OCI-LY1 (cell line): ENCODE results near the gene ZNF76.
"Not testable (repeated sequence)": the region's sequence is repeated elsewhere in the genome, so short reads cannot be mapped to it uniquely, and the experiment has no call there.

Source experiments
- H2AFZ ChIP-seq: fragments of 200-600 bp; sonication (generic), shearing (Covaris generic); 2 replicates; pipeline ENCODE4 v1.6.0; 2014; ENCODE audit warnings: antibody characterized with exemption, mild to moderate bottlenecking, low read length
- H3F3A ChIP-seq: fragments of 200-600 bp; sonication (generic), shearing (Covaris generic); 2 replicates; pipeline ENCODE4 v1.6.0; 2014; ENCODE audit warnings: mild to moderate bottlenecking, antibody characterized with exemption, low read length, moderate library complexity; ENCODE audit not compliant: insufficient read depth
- H3K27ac ChIP-seq: fragments of 200-600 bp; sonication (generic); 2 replicates; pipeline ENCODE4 v1.5.1; 2014; ENCODE audit warnings: low read length, mixed run types, mild to moderate bottlenecking, low read depth; ENCODE audit not compliant: poor library complexity, severe bottlenecking
- H3K27me3 ChIP-seq: fragments of 200-600 bp; sonication (generic); 2 replicates; pipeline ENCODE4 v1.6.0; 2014; ENCODE audit warnings: antibody characterized with exemption, mild to moderate bottlenecking, low read length, moderate library complexity; ENCODE audit not compliant: insufficient read depth
- H3K36me3 ChIP-seq: fragments of 200-600 bp; sonication (generic); 2 replicates; pipeline ENCODE4 v1.6.1; 2014; ENCODE audit warnings: mild to moderate bottlenecking, antibody characterized with exemption, low read length, moderate library complexity, mixed read lengths; ENCODE audit not compliant: insufficient read depth
- H3K4me1 ChIP-seq: fragments of 200-600 bp; sonication (generic); 2 replicates; pipeline ENCODE4 v1.5.1; 2014; ENCODE audit warnings: mild to moderate bottlenecking, low read length, moderate library complexity; ENCODE audit not compliant: insufficient read depth, severe bottlenecking
- H3K4me2 ChIP-seq: fragments of 200-600 bp; sonication (generic), shearing (Covaris generic); 2 replicates; pipeline ENCODE4 v1.6.1; 2014; ENCODE audit warnings: low read length
- H3K4me3 ChIP-seq: fragments of 200-600 bp; sonication (generic); 2 replicates; pipeline ENCODE4 v1.5.1; 2014; ENCODE audit warnings: low read length, low read depth, mild to moderate bottlenecking, mixed read lengths; ENCODE audit not compliant: poor library complexity, severe bottlenecking
- H3K79me2 ChIP-seq: fragments of 200-600 bp; shearing (Covaris generic); 2 replicates; pipeline ENCODE4 v1.6.1; 2016; ENCODE audit warnings: mixed run types, low read length, mixed read lengths; ENCODE audit not compliant: insufficient read depth
- H3K9ac ChIP-seq: fragments of 200-600 bp; sonication (generic), shearing (Covaris generic); 2 replicates; pipeline ENCODE4 v1.6.1; 2014; ENCODE audit warnings: mild to moderate bottlenecking, low read length, mixed read lengths
- H3K9me2 ChIP-seq: fragments of 200-600 bp; sonication (generic), shearing (Covaris generic); 2 replicates; pipeline ENCODE4 v1.6.1; 2014; ENCODE audit warnings: low read depth, mild to moderate bottlenecking, low read length, mixed read lengths
- H3K9me3 ChIP-seq: fragments of 200-600 bp; shearing (Covaris generic); 2 replicates; pipeline ENCODE4 v1.6.1; 2014; ENCODE audit warnings: low read length, mixed read lengths
- H4K20me1 ChIP-seq: fragments of 200-600 bp; sonication (generic), shearing (Covaris generic); 2 replicates; pipeline ENCODE4 v1.6.0; 2016; ENCODE audit warnings: mild to moderate bottlenecking, low read length; ENCODE audit not compliant: insufficient read depth
- CTCF ChIP-seq: fragments of 200-600 bp; sonication (generic), shearing (Covaris generic); IDR thresholded peaks from 2 replicates; pipeline ENCODE4 v1.5.1; 2017; ENCODE audit warnings: mild to moderate bottlenecking, antibody characterized with exemption, low read length, moderate library complexity, mixed read lengths
- EZH2 ChIP-seq: fragments of 200-600 bp; sonication (generic), shearing (Covaris generic); IDR thresholded peaks from 2 replicates; pipeline ENCODE4 v1.8.0; 2017; ENCODE audit warnings: borderline replicate concordance, mixed run types, mild to moderate bottlenecking, antibody characterized with exemption, low read length, moderate library complexity, mixed read lengths

Gene ZNF76

DNA sequence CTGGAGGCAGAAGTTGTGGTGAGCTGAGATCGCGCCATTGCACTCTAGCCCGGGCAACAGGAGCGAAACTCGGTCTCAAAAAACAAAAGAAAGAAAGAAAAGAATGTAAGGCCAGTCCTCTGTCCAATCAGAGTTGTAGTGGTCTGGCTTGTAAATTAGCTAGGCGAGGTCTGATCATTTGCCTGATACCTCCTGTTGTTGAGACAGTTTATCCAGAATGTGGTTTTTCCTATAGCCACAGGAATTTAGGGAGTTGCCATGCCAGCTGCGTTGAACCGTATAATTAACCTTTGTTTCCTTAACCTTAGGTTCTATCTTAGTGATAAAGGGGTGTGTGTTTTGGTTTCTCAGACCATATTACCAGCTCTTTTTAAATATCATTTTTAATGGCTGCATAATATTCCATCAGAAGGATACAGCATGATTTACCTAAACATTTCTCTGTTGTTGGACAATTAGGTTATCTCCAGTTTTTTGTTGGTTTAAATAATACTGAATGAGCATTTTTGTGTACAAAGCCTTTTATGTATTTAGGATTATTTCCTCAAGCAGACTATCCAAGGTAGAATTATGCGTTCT is 71.1 kb downstream of the ZNF76 start:
- Histone ChIP-seq H3F3A (no peaks in the 10 kb centered on the region), H3K27me3 (no peaks in the 10 kb centered on the region), H3K9me2 (no peaks in the 10 kb centered on the region), H3K9me3 (no peaks in the 10 kb centered on the region), H3K27ac (no peak overlapping the region), H3K4me2 (no peak overlapping the region), H3K4me1 (peaks cover 16% of the 10 kb centered on the region), H3K4me3 (no peak overlapping the region), H3K9ac (no peak overlapping the region), H4K20me1 (no peaks in the 10 kb centered on the region), H3K36me3 (no peaks in the 10 kb centered on the region), H2AFZ (no peak overlapping the region), H3K79me2 (no peaks in the 10 kb centered on the region)
- TF ChIP-seq EZH2 (no peak), CTCF (no peak)

- H3K4me3 ChIP-seq, H3K9me2 ChIP-seq, H2AFZ ChIP-seq, H3K36me3 ChIP-seq, H3F3A ChIP-seq, H3K27ac ChIP-seq, H3K9ac ChIP-seq, H4K20me1 ChIP-seq, H3K9me3 ChIP-seq, H3K79me2 ChIP-seq, H3K27me3 ChIP-seq: not testable (repeated sequence)
- Histone ChIP-seq H3K4me2 (peak overlapping the region; percentile 14; the same call in 1 of the 2 replicates), H3K4me1 (peaks cover 13% of the 10 kb centered on the region)
These were observed 72.7 kb downstream of the ZNF76 start for GRCh38 chr6:35332074-35332887.

GRCh38 chr6:35341557-35341956 is 82.0 kb downstream of the ZNF76 start:
- H3K27me3 ChIP-seq, result no peaks in the 10 kb centered on the region
- peaks cover 12% of the 10 kb centered on the region for H3K36me3 ChIP-seq
- no peak overlapping the region for H2AFZ ChIP-seq
- H3K79me2 ChIP-seq, result no peaks in the 10 kb centered on the region
- peaks cover 21% of the 10 kb centered on the region for H3K4me1 ChIP-seq
- no peaks in the 10 kb centered on the region for H3K9me3 ChIP-seq
- no peak overlapping the region for H3K4me3 ChIP-seq
- H4K20me1 ChIP-seq, result no peaks in the 10 kb centered on the region
- TF ChIP-seq CTCF (no peak), EZH2 (no peak)
- peak overlapping the region; percentile 27; the same call in 1 of the 2 replicates for H3K4me2 ChIP-seq
- H3K27ac ChIP-seq, result no peak overlapping the region
- H3K9ac ChIP-seq, result no peak overlapping the region
- no peaks in the 10 kb centered on the region for H3K9me2 ChIP-seq
- no peaks in the 10 kb centered on the region for H3F3A ChIP-seq
